Measurements from ENCODE around the gene RAD51AP2. TPM values are rescaled to one million over a fixed set of nuclear protein-coding genes. Genes with fewer than 3 reads are reported as not detected.

RAD51AP2 gene
- total RNA-seq, 1 experiment from 2014 or later: not detected

GRCh38 chr2:17470855-17471641 is 47.2 kb downstream of the RAD51AP2 start:
- DNase-seq (ENCODE audit: low read depth): peak; percentile 69

GRCh38 chr2:17461087-17461475 is 57.2 kb downstream of the RAD51AP2 start:
- no peak for DNase-seq (ENCODE audit: low read depth)

Other genes with a start within 250 kb of the RAD51AP2 start
- not detected in 2 replicates for gene VSNL1, start 22.3 kb upstream of the RAD51AP2 start, total RNA-seq (2014; rRNA removed; shearing (Covaris generic))
- 18.0 and 19.6 TPM in 2 replicates for gene SMC6, start 235.4 kb upstream of the RAD51AP2 start, total RNA-seq (2014; rRNA removed; shearing (Covaris generic))
- gene GEN1, start 235.7 kb upstream of the RAD51AP2 start, total RNA-seq (2014; rRNA removed; shearing (Covaris generic)): 11.0 and 11.9 TPM in 2 replicates